Esophagus squamous epithelium (tissue), 4 donors: ENCODE data around the gene MTMR8.

Source experiments
- POLR2A ChIP-seq, 4 donors: fragments of 450-650 bp; IDR thresholded peaks; one replicate each; pipeline ENCODE4 v1.6.1; 2017; ENCODE audit warnings: antibody characterized with exemption in 4 of 4, mild to moderate bottlenecking in 4 of 4, moderate library complexity in 3 of 4
- TF ChIP-seq, protein P1 (sequence below), 6 experiments: fragments of 450-650 bp in 4 of 6; fragments of 200-600 bp in 2 of 6; sonication (generic) in 2 of 6; IDR thresholded peaks; one replicate each; pipeline ENCODE4 v1.5.1; 2016 to 2019; ENCODE audit warnings: antibody characterized with exemption in 6 of 6, mild to moderate bottlenecking in 4 of 6, moderate library complexity in 4 of 6

DNA sequence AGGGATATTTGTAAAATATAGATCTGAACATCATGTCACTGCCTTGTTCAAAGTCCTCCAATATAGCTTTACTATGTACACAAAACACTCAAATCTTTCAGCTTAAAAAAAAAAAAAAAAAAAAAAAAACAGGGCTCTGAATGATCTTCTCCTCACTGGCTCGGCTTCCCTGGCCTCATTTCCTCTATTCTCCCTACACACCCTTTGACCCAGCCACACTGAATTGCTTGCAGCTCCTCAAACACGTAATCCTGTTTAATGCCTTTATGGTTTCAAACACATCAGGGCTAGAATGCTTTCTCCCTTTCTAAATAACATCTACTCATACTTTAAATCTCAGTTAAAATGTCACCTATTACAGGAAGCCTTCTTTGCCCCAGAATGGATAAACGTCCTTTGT is 60.8 kb downstream of the MTMR8 start:
- TF ChIP-seq, protein P1, sequence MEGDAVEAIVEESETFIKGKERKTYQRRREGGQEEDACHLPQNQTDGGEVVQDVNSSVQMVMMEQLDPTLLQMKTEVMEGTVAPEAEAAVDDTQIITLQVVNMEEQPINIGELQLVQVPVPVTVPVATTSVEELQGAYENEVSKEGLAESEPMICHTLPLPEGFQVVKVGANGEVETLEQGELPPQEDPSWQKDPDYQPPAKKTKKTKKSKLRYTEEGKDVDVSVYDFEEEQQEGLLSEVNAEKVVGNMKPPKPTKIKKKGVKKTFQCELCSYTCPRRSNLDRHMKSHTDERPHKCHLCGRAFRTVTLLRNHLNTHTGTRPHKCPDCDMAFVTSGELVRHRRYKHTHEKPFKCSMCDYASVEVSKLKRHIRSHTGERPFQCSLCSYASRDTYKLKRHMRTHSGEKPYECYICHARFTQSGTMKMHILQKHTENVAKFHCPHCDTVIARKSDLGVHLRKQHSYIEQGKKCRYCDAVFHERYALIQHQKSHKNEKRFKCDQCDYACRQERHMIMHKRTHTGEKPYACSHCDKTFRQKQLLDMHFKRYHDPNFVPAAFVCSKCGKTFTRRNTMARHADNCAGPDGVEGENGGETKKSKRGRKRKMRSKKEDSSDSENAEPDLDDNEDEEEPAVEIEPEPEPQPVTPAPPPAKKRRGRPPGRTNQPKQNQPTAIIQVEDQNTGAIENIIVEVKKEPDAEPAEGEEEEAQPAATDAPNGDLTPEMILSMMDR (IDR thresholded peaks at IDR 0.05) = no peak
- no peak for TF ChIP-seq POLR2A (IDR thresholded peaks at IDR 0.05)
